ENCODE results near the gene MIPOL1.
"Not testable (repeated sequence)": the region's sequence is repeated elsewhere in the genome, so short reads cannot be mapped to it uniquely, and the experiment has no call there.

MIPOL1 gene

DNA sequence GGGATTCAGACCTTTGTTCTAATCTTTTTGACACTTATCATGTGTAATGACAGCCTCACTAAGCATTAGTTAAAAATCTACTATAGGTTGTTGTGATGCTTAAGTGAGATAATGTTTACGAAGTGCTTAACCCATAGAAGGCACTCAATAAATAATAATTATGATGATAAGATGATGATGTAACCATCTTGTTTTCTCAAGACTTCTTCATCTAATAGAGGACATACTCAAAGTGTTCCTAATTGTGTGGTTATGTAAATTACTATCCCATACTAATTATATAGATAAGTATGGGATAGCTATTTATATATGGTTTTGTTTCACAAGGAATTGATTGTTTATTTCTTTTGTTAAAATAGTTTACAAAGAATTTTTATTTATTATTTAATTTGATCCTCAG, 76.9 kb downstream of the MIPOL1 start:
- no peak for DNase-seq (ENCODE audit: low read depth)
- H3K4me3 ChIP-seq (replicated peaks; ENCODE audit: low read depth, low read length): no peak overlapping the region
- TF ChIP-seq CTCF (IDR thresholded peaks at IDR 0.05; ENCODE audit: low read length, missing control alignments): no peak

- TF ChIP-seq CTCF (IDR thresholded peaks at IDR 0.05; ENCODE audit: low read length, missing control alignments): no peak
- H3K4me3 ChIP-seq (replicated peaks; ENCODE audit: low read depth, low read length): no peak overlapping the region
- DNase-seq (ENCODE audit: low read depth): no peak
Measured at GRCh38 chr14:37275963-37276362, 78.2 kb downstream of the MIPOL1 start.

DNA sequence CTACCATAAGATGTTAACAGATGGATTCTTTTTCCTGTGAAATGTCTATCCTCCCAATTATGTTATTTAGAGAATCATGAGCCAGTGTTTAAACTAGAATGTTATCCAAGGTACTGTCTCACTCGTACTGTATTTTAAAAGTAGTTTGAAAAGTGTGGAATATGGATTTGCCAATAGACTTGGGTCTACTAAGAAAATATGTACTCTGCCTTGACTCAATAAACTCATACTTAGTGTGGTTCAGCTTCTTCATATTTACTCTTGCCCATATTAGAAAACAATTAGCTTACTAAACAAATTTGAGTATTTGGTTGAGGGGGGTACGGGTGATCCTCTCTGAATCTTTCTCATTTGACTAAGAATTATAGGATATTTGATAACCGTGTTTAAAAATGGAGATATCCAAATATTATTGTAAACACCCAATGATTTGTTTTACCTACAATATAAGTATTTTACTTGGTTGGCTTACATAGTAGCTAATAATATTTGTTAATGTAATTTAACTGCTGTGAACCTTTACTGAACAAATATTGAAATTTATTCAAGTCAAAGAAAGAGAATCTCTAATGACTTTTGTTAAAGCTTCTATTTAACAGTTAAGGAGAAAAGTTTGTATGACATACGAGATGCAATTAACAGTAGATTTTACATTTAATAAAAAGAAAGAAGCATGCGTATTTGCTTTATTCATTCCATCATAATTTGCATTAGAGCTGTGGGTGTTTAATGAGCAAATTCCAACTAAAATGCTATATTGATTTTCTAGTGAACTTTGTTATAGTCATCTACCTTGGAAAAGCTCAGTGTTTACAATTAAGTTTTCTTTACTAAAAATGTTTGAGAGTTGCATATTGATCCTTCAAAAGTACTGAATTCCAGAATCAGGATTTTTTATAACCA, 81.2 kb downstream of the MIPOL1 start:
- H3K4me3 ChIP-seq (replicated peaks; ENCODE audit: low read depth, low read length): no peak overlapping the region
- TF ChIP-seq CTCF (IDR thresholded peaks at IDR 0.05; ENCODE audit: low read length, missing control alignments): no peak
- DNase-seq (ENCODE audit: low read depth): no peak

- no peak for DNase-seq (ENCODE audit: low read depth)
- no peak overlapping the region for H3K4me3 ChIP-seq (replicated peaks; ENCODE audit: low read depth, low read length)
- TF ChIP-seq CTCF (IDR thresholded peaks at IDR 0.05; ENCODE audit: low read length, missing control alignments): no peak
Measured at GRCh38 chr14:37279818-37280217, 82.1 kb downstream of the MIPOL1 start.

GRCh38 chr14:37284760-37285159, 87.0 kb downstream of the MIPOL1 start:
- TF ChIP-seq CTCF (IDR thresholded peaks at IDR 0.05; ENCODE audit: low read length, missing control alignments): no peak
- no peak overlapping the region for H3K4me3 ChIP-seq (replicated peaks; ENCODE audit: low read depth, low read length)
- no peak for DNase-seq (ENCODE audit: low read depth)

DNA sequence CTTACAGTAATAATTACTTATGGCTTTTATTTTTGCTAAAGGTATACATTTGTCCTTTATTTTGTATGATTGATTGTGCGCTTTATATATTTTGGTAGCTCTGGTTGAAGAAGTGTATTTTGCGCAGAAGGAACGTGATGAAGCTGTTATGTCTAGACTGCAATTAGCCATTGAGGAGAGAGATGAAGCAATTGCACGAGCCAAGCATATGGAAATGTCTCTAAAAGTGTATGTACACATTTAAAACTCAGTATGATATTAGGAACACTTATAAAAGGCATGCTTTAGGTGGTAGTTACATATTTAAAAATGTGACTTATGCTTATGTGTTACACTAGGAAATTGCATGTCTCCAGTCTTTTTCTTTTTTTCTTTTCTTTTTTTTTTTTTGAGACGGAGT, 87.5 kb downstream of the MIPOL1 start:
- no peak overlapping the region for H3K4me3 ChIP-seq (replicated peaks; ENCODE audit: low read depth, low read length)
- no peak for TF ChIP-seq CTCF (IDR thresholded peaks at IDR 0.05; ENCODE audit: low read length, missing control alignments)
- DNase-seq (ENCODE audit: low read depth): no peak

DNA sequence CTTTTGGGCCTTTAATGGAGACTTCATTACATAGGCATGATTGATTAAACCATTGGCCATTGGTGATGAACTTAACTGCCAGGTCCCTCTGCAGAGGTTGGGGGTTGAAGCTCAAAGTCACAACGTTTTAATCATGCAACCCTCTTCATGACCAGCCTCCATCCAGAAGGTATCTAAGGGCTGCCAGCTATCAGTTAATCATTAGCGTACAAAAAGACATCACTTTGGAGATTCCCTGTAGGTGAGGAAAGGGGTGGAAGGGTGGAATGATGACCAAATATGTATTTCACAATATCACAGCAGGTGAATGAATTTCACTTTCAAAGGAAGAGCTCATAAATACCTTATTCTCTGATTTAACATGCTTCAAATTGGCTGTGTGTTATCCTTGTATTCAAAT, 92.0 kb downstream of the MIPOL1 start:
- DNase-seq (ENCODE audit: low read depth): no peak

DNA sequence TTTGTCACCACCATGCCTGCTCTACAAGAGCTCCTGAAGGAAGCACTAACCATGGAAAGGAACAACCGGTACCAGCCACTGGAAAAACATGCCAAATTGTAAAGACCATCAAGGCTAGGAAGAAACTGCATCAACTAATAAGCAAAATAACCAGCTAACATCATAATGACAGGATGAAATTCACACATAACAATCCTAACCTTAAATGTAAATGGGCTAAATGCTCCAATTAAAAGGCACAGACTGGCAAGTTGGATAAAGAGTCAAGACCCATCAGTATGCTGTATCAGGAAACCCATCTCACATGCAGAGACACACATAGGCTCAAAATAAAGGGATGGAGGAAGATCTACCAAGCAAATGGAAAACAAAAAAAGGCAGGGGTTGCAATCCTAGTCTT, 97.5 kb downstream of the MIPOL1 start:
- not testable (repeated sequence) for DNase-seq (ENCODE audit: low read depth); H3K4me3 ChIP-seq (replicated peaks; ENCODE audit: low read depth, low read length)

More for the DNA sequence above, 92.0 kb downstream of the MIPOL1 start:
- no peak for TF ChIP-seq CTCF (IDR thresholded peaks at IDR 0.05; ENCODE audit: low read length, missing control alignments)
- H3K4me3 ChIP-seq (replicated peaks; ENCODE audit: low read depth, low read length): no peak overlapping the region

Measured in fibroblast of pulmonary artery (primary cell).